ENCODE data around the gene SMIM44.

GRCh38 chr19:3527238-3527910 lies 44.1 kb upstream of the SMIM44 start:
- TF ChIP-seq, protein P1, sequence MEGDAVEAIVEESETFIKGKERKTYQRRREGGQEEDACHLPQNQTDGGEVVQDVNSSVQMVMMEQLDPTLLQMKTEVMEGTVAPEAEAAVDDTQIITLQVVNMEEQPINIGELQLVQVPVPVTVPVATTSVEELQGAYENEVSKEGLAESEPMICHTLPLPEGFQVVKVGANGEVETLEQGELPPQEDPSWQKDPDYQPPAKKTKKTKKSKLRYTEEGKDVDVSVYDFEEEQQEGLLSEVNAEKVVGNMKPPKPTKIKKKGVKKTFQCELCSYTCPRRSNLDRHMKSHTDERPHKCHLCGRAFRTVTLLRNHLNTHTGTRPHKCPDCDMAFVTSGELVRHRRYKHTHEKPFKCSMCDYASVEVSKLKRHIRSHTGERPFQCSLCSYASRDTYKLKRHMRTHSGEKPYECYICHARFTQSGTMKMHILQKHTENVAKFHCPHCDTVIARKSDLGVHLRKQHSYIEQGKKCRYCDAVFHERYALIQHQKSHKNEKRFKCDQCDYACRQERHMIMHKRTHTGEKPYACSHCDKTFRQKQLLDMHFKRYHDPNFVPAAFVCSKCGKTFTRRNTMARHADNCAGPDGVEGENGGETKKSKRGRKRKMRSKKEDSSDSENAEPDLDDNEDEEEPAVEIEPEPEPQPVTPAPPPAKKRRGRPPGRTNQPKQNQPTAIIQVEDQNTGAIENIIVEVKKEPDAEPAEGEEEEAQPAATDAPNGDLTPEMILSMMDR (IDR thresholded peaks at IDR 0.05; ENCODE audit: low read length): no peak
- TF ChIP-seq EZH2 (IDR thresholded peaks at IDR 0.05; ENCODE audit: borderline replicate concordance, low read length): no peak

All from OCI-LY1 (cell line).